ENCODE results near the gene ZNF701. TPM values are rescaled to one million over a fixed set of nuclear protein-coding genes. Genes with fewer than 3 reads are reported as not detected.
"Not testable (repeated sequence)": the region's sequence is repeated elsewhere in the genome, so short reads cannot be mapped to it uniquely, and the experiment has no call there.

ZNF701 gene
- total RNA-seq, 1 donor from 2014 or later, result 18.2 TPM

DNA sequence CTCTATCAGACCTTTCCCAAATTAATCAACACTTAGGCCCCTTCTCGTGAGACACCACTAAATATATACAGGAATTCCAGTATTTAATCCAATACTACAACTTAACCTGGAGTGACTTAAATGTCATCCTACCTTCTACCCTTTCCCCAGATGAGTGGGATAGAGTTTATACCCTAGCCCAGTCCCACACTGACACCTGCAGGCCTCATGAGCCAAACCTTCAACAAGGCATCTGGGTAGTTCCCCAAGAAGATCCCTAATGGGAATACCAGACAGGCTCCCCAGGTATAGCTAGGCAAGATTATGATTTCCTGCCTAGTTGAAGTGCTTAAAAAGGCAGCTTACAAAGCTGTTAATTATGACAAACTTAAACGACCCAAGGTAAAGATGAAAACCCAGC lies 52.2 kb downstream of the ZNF701 start:
- ATAC-seq (no peak), DNase-seq (no peak)
- intact Hi-C loops (cut with micrococcal nuclease), result no loop called here

DNA sequence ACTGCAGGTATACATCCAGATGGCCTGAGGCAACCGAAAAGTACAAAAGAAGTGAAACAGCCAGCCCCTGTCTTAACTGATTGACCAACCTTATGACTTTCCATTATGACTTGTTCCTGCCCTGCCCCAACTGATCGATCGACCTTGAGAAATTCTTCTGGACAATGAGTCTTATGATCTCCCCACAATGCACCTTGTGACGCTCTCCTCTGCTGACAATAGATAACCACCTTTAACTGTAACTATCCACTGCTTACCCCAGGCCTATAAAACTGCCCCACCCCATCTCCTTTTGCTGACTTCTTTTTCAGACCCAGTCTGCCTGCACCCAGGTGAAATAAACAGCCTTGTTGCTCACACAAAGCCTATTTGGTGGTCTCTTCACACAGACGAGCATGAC lies 56.8 kb downstream of the ZNF701 start:
- no peak for ATAC-seq
- intact Hi-C loops (cut with micrococcal nuclease), result no loop called here

DNA sequence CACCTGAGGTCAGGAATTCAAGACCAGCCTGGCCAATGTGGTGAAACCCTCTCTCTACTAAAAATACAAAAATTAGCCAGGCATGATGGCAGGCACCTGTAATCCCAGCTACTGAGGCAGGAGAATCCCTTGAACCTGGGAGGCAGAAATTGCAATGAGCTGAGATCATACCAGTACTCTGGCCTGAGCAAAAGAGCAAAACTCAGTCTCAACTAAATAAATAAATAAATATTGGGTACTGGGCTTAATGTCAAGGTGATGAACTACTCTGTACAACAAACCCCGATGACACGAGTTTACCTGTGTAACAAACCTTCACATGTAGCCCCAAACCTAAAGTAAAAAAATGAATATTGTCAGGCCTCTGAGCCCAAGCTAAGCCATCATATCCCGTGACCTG lies 57.4 kb downstream of the ZNF701 start:
- DNase-seq; ATAC-seq; intact Hi-C loops (cut with micrococcal nuclease): not testable (repeated sequence)

More for the DNA sequence above, 56.8 kb downstream of the ZNF701 start:
- no peak for DNase-seq

DNA sequence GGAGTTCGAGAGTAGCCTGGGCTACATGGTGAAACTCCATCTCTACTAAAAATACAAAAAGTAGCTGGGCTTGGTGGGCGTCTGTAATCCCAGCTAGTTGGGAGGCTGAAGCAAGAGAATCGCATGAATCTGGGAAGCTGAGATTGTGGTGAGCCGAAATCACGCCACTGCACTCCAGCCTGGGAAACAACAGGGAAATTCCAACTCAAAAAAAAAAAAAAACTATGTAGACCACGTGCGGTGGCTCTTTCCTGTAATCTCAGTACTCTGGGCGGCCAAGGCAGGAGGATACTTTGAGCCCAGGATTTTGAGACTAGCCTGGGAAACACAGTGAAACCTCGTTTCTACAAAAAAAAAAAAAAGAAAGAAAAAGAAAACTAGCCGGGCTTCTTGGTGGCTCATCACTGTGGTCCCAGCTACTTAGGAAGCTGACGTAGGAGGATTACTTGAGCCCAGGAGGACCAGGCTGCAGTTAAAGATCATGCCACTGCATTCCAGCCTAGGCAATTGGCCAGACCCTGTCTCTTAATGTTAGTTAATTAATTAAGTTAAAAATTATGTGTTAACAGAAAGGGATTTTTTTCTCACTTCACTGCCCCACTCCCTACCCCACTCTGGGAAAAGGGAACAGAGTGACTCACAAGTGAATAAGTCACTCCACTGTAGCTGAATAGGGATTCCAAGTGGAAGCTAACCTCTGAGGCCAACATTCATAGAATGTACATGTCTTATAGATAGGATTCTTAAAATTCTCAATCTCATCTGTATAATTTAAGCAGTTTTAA lies 65.9 kb downstream of the ZNF701 start:
- intact Hi-C loops (cut with micrococcal nuclease), result no loop called here

More for the DNA sequence above, 65.9 kb downstream of the ZNF701 start:
- ATAC-seq, result no peak
- DNase-seq, result no peak

Other genes with a start within 250 kb of the ZNF701 start
- gene ZNF610, start 234.0 kb upstream of the ZNF701 start, total RNA-seq, result 3.3 TPM
- 18.5 TPM for gene ZNF880, start 200.4 kb upstream of the ZNF701 start, total RNA-seq
- 12.5 TPM for gene ZNF528, start 172.4 kb upstream of the ZNF701 start, total RNA-seq
- 0.57 TPM for gene ZNF534, start 141.1 kb upstream of the ZNF701 start, total RNA-seq
- gene ZNF578, start 116.7 kb upstream of the ZNF701 start, total RNA-seq, result 2.2 TPM
- gene ZNF808, start 42.6 kb upstream of the ZNF701 start, total RNA-seq, result 32.9 TPM
- gene ZNF83, start 68.1 kb downstream of the ZNF701 start, total RNA-seq, result 15.8 TPM
- gene ZNF611, start 164.8 kb downstream of the ZNF701 start, total RNA-seq, result 6.9 TPM
- gene ZNF600, start 216.5 kb downstream of the ZNF701 start, total RNA-seq, result 2.0 TPM